ENCODE data around the gene CBLB.
"Not testable (repeated sequence)": the region's sequence is repeated elsewhere in the genome, so short reads cannot be mapped to it uniquely, and the experiment has no call there.

Gene CBLB

GRCh38 chr3:105772635-105773034, 96.2 kb downstream of the CBLB start:
- H3K4me1 ChIP-seq = peaks cover 6% of the 10 kb centered on the region
- in situ Hi-C loops (cut with MboI; ENCODE audit: low sequenced_read_pairs) = no loop called here
- no peaks in the 10 kb centered on the region; the same call in 1 of the 2 replicates for H3K9me3 ChIP-seq
- no peak for DNase-seq (ENCODE audit: low spot score in 2 of 2)
- no peak overlapping the region for H3K4me3 ChIP-seq
- H3K36me3 ChIP-seq (replicated peaks) = no peaks in the 10 kb centered on the region
- no peaks in the 10 kb centered on the region for H3K27me3 ChIP-seq (ENCODE audit: low read depth)

GRCh38 chr3:105771392-105771791, 97.4 kb downstream of the CBLB start:
- Histone ChIP-seq H3K27me3 (ENCODE audit: low read depth) (no peaks in the 10 kb centered on the region), H3K4me3 (no peak overlapping the region), H3K36me3 (replicated peaks) (no peaks in the 10 kb centered on the region), H3K4me1 (peaks cover 6% of the 10 kb centered on the region), H3K9me3 (no peaks in the 10 kb centered on the region; the same call in 1 of the 2 replicates)
- no peak for DNase-seq (ENCODE audit: low spot score in 2 of 2)
- in situ Hi-C loops (cut with MboI; ENCODE audit: low sequenced_read_pairs) = no loop called here

GRCh38 chr3:105770410-105770809, 98.4 kb downstream of the CBLB start:
- in situ Hi-C loops (cut with MboI; ENCODE audit: low sequenced_read_pairs) = no loop called here
- Histone ChIP-seq H3K36me3 (replicated peaks) (no peaks in the 10 kb centered on the region), H3K9me3 (no peaks in the 10 kb centered on the region; the same call in 1 of the 2 replicates), H3K4me3 (no peak overlapping the region), H3K4me1 (peaks cover 6% of the 10 kb centered on the region), H3K27me3 (ENCODE audit: low read depth) (no peaks in the 10 kb centered on the region)
- DNase-seq (ENCODE audit: low spot score in 2 of 2) = no peak

- H3K36me3 ChIP-seq (replicated peaks) = no peaks in the 10 kb centered on the region
- no peaks in the 10 kb centered on the region; the same call in 1 of the 2 replicates for H3K9me3 ChIP-seq
- H3K4me1 ChIP-seq = peaks cover 6% of the 10 kb centered on the region
- DNase-seq (ENCODE audit: low spot score in 2 of 2) = peak; percentile 64 to 93
- no peaks in the 10 kb centered on the region for H3K27me3 ChIP-seq (ENCODE audit: low read depth)
- H3K4me3 ChIP-seq = no peak overlapping the region
- in situ Hi-C loops (cut with MboI; ENCODE audit: low sequenced_read_pairs) = no loop called here
These were observed 101.0 kb downstream of the CBLB start for GRCh38 chr3:105767776-105768175.

- Histone ChIP-seq H3K4me1 (peaks cover 6% of the 10 kb centered on the region), H3K9me3 (peaks cover 2% of the 10 kb centered on the region; the same call in 1 of the 2 replicates), H3K4me3 (no peak overlapping the region), H3K36me3 (replicated peaks) (no peaks in the 10 kb centered on the region), H3K27me3 (ENCODE audit: low read depth) (no peaks in the 10 kb centered on the region)
- DNase-seq (ENCODE audit: low spot score in 2 of 2) = no peak
- in situ Hi-C loops (cut with MboI; ENCODE audit: low sequenced_read_pairs) = no loop called here
These were observed 101.6 kb downstream of the CBLB start for GRCh38 chr3:105767216-105767615.

- peaks cover 4% of the 10 kb centered on the region; the same call in 1 of the 2 replicates for H3K9me3 ChIP-seq
- H3K4me3 ChIP-seq = no peak overlapping the region
- H3K27me3 ChIP-seq (ENCODE audit: low read depth) = no peaks in the 10 kb centered on the region
- in situ Hi-C loops (cut with MboI; ENCODE audit: low sequenced_read_pairs) = no loop called here
- H3K36me3 ChIP-seq (replicated peaks) = no peaks in the 10 kb centered on the region
- H3K4me1 ChIP-seq = peaks cover 6% of the 10 kb centered on the region
- no peak for DNase-seq (ENCODE audit: low spot score in 2 of 2)
These were observed 103.5 kb downstream of the CBLB start for GRCh38 chr3:105765308-105765639.

GRCh38 chr3:105764378-105765307, 104.2 kb downstream of the CBLB start:
- H3K4me3 ChIP-seq = no peak overlapping the region
- in situ Hi-C loops (cut with MboI; ENCODE audit: low sequenced_read_pairs) = no loop called here
- peaks cover 4% of the 10 kb centered on the region; the same call in 1 of the 2 replicates for H3K9me3 ChIP-seq
- no peaks in the 10 kb centered on the region for H3K27me3 ChIP-seq (ENCODE audit: low read depth)
- H3K4me1 ChIP-seq = peaks cover 6% of the 10 kb centered on the region
- no peaks in the 10 kb centered on the region for H3K36me3 ChIP-seq (replicated peaks)
- no peak for DNase-seq (ENCODE audit: low spot score in 2 of 2)

- in situ Hi-C loops (cut with MboI; ENCODE audit: low sequenced_read_pairs) = no loop called here
- H3K36me3 ChIP-seq (replicated peaks) = no peaks in the 10 kb centered on the region
- H3K4me3 ChIP-seq = no peak overlapping the region
These were observed 105.2 kb downstream of the CBLB start for GRCh38 chr3:105763659-105764036.

GRCh38 chr3:105762749-105763658, 105.8 kb downstream of the CBLB start:
- Histone ChIP-seq H3K36me3 (replicated peaks) (no peaks in the 10 kb centered on the region), H3K27me3 (ENCODE audit: low read depth) (no peaks in the 10 kb centered on the region), H3K4me1 (peaks cover 2% of the 10 kb centered on the region), H3K4me3 (no peak overlapping the region), H3K9me3 (peaks cover 4% of the 10 kb centered on the region; the same call in 1 of the 2 replicates)
- in situ Hi-C loops (cut with MboI; ENCODE audit: low sequenced_read_pairs) = no loop called here
- DNase-seq (ENCODE audit: low spot score in 2 of 2) = no peak

More at GRCh38 chr3:105763659-105764036, 105.2 kb downstream of the CBLB start:
- Histone ChIP-seq H3K9me3 (peaks cover 4% of the 10 kb centered on the region; the same call in 1 of the 2 replicates), H3K27me3 (ENCODE audit: low read depth) (no peaks in the 10 kb centered on the region), H3K4me1 (peaks cover 6% of the 10 kb centered on the region)
- DNase-seq (ENCODE audit: low spot score in 2 of 2) = no peak

GRCh38 chr3:105762214-105762613, 106.6 kb downstream of the CBLB start:
- H3K36me3 ChIP-seq (replicated peaks); H3K27me3 ChIP-seq (ENCODE audit: low read depth); DNase-seq (ENCODE audit: low spot score in 2 of 2); H3K4me3 ChIP-seq; in situ Hi-C loops (cut with MboI; ENCODE audit: low sequenced_read_pairs); H3K4me1 ChIP-seq; H3K9me3 ChIP-seq: not testable (repeated sequence)

- in situ Hi-C loops (cut with MboI; ENCODE audit: low sequenced_read_pairs) = no loop called here
- Histone ChIP-seq H3K4me1 (no peaks in the 10 kb centered on the region; the same call in 1 of the 2 replicates), H3K27me3 (ENCODE audit: low read depth) (no peaks in the 10 kb centered on the region), H3K36me3 (replicated peaks) (no peaks in the 10 kb centered on the region), H3K4me3 (no peak overlapping the region), H3K9me3 (peaks cover 4% of the 10 kb centered on the region; the same call in 1 of the 2 replicates)
- DNase-seq (ENCODE audit: low spot score in 2 of 2) = no peak
These were observed 109.3 kb downstream of the CBLB start for GRCh38 chr3:105759442-105760078.

- no peak for DNase-seq (ENCODE audit: low spot score in 2 of 2)
- no peak overlapping the region for H3K4me3 ChIP-seq
- H3K36me3 ChIP-seq (replicated peaks) = no peaks in the 10 kb centered on the region
- H3K9me3 ChIP-seq = peaks cover 4% of the 10 kb centered on the region; the same call in 1 of the 2 replicates
- no peaks in the 10 kb centered on the region for H3K27me3 ChIP-seq (ENCODE audit: low read depth)
- H3K4me1 ChIP-seq = peaks cover 11% of the 10 kb centered on the region
- in situ Hi-C loops (cut with MboI; ENCODE audit: low sequenced_read_pairs) = no loop called here
These were observed 110.4 kb downstream of the CBLB start for GRCh38 chr3:105758451-105758850.

- DNase-seq (ENCODE audit: low spot score in 2 of 2) = no peak
- peaks cover 22% of the 10 kb centered on the region for H3K4me1 ChIP-seq
- H3K4me3 ChIP-seq = no peak overlapping the region
- no peaks in the 10 kb centered on the region for H3K27me3 ChIP-seq (ENCODE audit: low read depth)
- H3K9me3 ChIP-seq = no peaks in the 10 kb centered on the region
- in situ Hi-C loops (cut with MboI; ENCODE audit: low sequenced_read_pairs) = no loop called here
- no peaks in the 10 kb centered on the region for H3K36me3 ChIP-seq (replicated peaks)
These were observed 113.5 kb downstream of the CBLB start for GRCh38 chr3:105755121-105755886.

Measured in HAP-1 (cell line).